ENCODE measurements around the gene CDX2.
"Not testable (repeated sequence)": the region's sequence is repeated elsewhere in the genome, so short reads cannot be mapped to it uniquely, and the experiment has no call there.

The CDX2 gene, protein sequence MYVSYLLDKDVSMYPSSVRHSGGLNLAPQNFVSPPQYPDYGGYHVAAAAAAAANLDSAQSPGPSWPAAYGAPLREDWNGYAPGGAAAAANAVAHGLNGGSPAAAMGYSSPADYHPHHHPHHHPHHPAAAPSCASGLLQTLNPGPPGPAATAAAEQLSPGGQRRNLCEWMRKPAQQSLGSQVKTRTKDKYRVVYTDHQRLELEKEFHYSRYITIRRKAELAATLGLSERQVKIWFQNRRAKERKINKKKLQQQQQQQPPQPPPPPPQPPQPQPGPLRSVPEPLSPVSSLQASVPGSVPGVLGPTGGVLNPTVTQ
- long read RNA-seq, donor 1: 0 reads
- long read RNA-seq, donor 2: 0 reads
- long read RNA-seq, donor 3: 0 reads
- long read RNA-seq, donor 4: 0 reads
- long read RNA-seq, donor 5: 0 reads
- long read RNA-seq, donor 6: 0 reads
- long read RNA-seq, donor 7: 0 reads
- long read RNA-seq, donor 8: 0 reads

DNA sequence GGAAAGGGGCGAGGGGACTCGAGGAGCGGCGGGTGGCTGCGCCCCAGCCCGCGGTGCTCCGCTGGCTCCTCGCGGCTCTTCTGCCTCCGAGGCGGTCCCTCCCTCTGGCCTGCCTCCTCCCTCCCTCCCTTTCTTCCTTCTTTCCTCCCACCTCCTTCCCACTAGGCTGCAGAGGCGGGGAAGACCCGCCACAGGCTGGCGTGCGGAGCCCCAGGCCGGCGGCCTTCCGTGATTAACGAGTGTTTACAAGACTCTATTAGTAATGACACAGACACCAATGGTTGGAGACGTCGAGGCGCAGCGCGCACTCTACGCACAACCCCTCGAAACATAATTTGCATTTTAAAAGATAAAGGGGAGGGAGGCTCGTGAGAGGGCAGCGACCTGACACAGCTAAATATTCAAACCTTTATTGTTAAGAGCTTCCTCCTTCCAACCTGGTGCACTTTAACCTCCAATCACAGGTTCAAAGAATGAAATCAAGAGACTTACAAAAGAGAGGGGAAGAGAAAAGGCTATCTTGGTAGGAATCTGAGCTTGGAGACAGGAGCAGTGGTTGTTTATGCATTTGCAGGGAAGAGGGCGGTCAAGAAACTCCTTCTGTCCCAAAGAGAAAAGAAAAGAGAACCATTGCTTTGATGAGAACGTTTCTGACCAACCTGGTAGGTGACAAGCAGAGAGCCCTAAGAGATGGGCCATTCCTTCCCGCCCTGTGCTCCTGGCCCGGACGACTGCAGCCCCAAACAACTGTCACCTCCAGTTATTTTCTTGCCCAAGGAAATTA lies at the start of gene CDX2:
CDX2 (minus strand) TSS at position 234 of the 784 bp plus-strand sequence. CDS start 309 bp downstream, outside the sequence.
- DNase-seq: no peak

DNA sequence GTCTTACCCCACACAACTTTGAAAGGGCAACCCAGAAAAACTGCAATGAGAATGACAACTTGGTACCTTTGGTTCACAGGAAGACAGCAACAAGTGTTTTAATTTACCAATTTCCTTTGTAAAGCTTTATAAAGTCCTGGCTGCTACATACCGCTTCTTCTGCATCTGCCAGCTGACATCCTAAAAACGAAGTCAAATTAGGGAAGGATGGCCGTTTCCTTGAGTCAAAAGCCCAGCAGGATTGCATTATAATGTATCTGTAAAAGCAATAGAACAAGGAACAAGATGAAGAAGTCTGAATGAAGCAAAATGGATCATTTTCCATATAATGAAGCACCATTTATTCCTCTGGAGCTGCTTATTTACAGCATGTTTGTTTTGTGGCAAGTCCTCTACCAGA lies 45.2 kb upstream of the CDX2 start:
- no peak for DNase-seq

DNA sequence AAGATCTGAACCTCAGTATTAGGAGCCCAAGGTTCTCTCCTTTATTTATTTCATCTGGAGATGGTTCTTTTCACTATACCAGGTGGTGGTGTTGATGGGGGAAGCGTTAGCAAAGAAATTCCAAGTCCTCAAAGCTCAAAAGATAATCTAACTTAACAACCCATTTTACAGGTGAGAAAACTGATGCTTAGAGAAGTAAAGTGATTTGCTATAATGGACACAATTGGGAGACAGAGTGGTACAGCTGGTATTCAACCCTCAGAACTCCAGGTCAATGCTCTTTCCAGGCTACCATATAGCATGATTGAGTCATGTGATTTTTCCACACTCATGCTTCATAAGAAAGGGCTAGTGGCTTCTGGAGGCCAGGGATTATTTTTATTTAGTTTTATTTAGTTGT lies 44.4 kb upstream of the CDX2 start:
- DNase-seq: no peak

DNA sequence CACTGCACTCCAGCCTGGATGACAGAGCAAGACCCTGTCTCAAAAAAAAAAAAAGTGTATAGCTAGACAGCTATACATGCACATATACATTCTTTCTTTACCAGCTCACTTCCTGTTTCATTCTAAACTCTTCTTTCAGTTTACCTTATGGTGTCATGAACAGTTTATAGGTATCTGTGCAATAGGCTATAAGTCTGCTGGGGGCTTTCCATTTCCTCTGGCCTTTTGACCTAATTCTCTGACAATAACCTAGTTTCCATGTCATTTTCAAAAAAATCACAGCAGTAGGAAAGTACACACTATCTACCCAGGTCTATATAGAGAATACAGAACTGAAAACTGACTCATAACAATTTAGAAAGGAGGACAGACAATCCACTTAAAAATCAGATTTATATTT lies 43.8 kb upstream of the CDX2 start:
- DNase-seq: no peak

DNA sequence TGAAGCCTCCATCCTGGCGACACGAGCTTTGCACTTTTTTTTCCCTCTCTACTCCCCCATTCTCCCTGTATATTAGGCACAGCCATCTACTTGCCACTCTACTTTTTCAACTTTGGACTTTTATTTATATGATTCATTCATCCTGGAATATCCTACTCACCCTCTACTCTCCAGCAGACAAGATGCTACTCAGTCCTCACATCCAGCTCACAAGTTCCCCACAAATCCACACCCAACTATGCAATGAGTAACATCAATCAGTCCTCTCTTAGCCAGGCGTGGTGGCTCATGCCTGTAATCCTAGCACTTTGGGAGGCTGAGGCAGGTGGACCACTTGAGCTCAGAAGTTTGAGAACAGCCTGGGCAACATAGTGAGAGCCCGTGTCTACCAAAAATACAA lies 43.3 kb upstream of the CDX2 start:
- no peak for DNase-seq

DNA sequence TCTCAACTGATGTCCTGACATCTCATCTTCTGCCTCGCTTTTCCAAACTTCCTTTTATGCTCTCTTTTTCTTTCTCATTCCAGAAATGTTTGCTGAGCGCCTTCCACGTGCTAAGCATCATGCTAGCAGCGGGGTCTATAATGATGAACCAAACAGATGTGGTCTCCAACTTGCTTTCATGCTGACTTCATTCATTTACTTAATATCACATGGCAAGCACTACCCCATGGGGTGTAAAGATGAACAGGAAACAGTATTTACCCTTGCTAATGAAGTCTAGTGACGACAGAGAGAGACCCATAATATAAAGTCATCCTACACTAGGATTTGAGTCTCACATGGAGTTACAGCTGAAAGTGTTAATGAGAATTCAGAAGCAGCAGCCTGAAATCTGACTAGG lies 40.9 kb upstream of the CDX2 start:
- no peak for DNase-seq

DNA sequence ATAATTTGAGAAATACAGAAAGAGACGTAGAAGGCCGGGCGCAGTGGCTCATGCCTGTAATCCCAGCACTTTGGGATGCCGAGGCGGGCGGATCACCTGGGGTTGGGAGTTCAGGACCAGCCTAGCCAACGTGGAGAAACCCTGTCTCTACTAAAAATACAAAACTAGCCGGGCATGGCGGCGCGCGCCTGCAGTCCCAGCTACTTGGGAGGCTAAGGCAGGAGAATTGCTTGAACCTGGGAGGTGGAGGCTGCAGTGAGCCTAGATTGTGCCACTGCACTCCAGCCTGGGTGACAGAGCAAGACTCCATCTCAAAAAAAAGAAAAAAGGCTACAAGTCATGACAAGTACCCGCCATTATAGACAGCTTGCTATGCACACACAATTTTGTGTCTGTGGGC lies 35.9 kb upstream of the CDX2 start:
- DNase-seq: not testable (repeated sequence)

DNA sequence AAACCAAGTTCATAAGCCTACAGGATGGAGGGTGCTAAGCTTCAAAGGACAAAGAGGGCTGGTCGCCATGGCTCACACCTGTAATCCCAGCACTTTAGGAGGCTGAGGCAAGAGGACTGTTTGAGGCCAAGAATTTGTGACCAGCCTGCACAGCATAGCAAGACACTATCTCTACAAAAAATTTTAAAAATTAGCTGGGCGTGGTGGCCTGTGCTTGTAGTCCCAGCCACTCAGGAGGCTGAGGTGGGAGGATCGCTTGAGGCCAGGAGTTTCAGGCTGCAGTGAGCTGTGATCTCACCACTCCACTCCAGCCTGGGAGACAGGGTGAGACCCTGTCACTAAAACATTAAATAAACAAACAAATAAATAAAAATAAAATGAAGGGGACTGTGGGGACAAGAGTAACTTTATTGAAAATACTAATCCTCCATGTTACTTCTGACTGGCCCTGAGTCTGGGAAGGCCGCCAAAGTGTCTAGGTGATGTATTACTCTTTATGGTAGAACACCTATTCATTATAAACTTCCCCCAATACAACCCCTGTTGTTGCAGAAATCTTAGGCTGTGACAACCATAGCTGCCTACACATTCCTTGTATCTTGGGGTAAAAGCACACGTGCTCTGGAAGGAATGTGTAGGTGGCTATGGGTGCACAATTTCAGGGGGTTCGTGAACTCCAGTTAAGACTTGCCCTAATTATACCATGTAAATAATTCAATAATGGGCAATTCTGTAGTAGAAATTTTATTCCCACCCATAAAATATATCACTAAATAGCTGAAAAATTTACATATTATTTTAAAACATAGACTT lies 34.0 kb upstream of the CDX2 start:
- no peak for DNase-seq

DNA sequence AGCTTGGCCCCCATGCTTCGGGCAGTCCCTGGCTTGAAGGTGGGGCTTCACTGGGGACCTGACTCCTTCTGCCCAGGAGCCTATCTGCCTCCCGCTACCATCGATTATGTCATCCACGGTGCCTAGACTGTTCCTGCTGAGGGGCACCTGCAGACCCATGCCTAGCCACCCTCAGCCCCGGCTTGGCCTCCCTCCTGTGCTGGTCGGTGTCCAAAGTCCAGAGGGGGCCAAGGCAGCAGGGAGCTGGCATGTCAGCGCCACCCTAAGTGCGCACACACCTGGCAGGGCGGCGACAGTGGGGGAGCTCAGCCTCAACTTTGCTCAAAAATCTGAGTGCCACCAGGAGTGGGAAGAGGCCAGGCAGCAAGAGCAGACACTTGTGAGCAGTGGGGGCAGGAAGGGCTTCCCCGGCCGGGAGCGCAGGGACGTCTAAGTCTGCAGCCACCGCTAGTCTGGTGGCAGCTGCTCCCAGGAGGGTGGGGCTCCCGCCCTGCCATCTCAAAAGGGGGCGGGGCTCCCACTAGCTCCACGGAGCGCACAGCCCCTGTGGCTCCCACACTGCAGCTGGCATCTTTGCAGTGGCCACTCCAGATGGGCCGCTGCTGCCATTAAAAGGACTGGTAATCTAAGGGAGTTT lies 32.8 kb upstream of the CDX2 start:
- no peak for DNase-seq

DNA sequence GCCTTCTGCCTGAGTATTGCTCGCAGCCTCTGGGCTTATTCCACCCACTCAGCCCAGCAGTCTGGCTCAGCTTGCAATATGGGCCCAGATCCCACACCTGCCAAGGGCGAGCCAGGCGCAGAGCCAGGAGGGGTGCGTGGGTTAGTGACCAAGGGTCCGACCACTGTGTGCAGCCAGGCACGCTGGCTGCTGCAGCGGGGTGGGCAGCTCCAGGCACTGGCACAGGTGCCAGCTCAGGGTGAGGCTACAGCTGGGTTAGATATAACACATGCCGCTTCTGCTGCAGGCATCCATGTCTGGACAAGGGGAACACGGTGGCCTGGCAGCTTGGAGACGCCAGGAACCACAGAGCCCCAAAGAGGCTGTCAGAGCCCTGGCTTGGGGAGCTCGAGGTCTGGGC lies 31.9 kb upstream of the CDX2 start:
- DNase-seq: no peak

DNA sequence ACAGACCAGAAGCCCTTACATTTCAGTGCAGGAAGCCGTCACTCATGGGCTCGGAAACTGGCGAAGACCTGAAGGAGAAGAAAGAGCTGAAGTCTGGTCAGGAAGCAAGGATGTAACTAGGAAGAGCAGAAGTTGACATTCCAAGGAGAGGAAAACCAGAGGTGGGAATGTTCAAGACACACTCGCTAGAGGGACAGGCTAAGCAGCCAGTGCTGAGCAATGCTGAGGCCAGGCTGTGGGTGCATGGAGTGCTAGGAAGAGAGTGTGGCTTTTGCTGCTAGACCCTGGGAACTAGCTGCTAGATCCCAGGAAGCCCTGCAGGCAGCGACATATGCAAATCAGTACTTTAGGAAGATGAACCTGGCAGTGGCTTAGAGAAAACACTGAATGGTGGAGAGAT lies 31.5 kb upstream of the CDX2 start:
- no peak for DNase-seq

DNA sequence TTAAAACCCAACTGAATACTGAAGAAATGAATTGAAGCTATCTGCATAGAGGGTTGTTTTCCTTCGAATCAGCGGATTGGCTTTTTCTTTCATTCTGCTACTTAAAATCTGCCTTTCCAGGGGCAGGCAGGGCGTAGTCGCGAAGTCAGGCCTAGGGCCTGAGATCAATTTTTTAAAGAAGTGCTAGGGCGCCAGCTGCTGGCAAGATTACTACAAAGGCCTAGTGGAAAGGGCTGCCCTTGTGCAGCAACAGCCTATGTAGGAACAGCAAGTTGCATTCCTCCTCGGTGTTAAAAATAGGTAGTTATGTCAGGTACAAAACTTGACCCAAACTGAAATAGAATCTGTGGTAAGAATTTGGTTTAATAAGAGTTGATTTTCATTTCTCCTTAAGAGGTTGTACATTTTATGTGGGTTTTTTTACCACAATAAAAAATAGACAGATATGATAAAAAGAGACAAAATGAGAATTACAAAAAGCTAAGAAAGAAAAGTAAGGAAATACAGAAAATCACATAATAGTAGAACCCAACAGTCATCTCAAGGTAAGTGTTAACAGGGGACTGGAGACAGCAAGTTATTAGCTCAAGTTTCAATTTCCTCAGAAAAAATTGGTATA lies 28.9 kb upstream of the CDX2 start:
- DNase-seq: no peak

DNA sequence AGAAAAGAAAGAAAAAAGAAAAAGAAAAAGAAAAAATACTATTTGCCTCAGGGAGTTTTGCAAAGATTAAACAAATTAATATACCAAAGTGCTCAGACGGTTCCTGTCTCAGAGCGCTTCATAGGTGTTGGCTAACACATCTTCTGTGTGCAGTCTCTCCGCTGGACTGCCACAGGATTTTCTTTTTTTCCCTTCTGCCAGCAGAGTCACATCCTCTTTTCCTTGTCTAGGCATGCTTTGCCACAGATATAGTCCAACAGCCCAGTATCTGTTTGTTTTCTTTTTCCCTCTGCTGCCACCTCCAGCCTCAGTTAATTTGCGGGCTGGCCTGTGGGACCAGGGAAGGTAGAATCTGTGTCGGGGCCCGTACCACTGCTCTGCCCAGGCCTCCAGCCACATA lies 22.8 kb upstream of the CDX2 start:
- DNase-seq: no peak

DNA sequence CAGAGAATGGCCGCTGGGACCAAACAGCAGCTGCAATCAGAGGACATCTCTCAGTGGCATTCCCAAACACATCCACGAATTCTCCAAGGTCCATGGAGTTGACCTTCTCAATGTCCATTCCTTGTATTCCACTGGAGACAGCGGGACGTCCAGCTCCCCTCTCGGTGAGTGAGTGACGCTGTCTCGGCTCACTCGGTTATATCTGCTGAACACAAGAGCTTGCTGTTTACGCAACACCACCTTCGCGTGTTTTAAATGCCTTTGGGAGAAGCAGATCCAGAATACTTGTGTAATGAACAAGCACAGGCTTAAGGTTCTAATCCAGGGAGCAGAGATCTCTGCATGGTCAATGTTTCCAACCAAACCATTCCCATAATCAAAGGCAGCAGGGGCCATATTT lies 19.4 kb upstream of the CDX2 start, which contains the start of gene URAD:
URAD (minus strand) TSS at position 174 of the 400 bp plus-strand sequence; CDS start at position 118, 56 bp downstream.
- no peak for DNase-seq

DNA sequence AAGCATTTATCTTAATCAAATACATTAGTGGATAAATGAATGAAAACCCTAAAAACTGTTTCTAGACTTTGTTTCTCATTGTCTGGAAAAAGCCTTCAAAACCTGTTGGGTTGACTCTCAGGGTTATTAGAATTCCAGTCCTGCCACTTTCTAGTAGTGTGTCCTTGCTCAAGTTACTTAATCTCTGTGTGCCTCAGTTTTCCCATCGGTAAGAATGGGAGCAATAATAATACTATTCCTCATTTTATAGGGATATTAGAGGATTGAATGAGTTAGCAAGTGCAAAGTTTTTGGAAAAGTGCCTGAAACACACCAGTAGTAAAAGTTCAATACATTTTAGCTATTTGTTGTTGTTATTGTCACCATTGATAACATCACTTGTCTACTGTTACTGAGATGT lies 16.5 kb upstream of the CDX2 start:
- no peak for DNase-seq

DNA sequence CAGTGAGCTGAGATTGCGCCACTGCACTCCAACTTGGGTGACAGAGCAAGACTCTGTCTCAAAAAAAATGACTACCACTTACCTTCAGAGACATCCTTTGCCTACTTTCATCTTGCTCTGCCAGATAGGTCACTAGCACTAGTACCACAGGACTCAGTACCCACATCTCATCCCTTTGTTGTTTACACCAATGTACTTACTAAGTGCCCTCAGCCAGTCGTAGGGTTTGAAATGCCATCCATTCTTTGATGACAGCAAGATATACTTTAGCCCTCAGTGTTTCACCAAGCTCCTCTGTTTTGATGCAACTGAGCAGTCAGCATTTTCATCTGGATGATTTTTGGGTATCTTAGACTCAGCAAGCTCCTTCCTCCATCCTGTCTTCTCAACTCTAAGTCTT lies 13.2 kb upstream of the CDX2 start:
- no peak for DNase-seq

DNA sequence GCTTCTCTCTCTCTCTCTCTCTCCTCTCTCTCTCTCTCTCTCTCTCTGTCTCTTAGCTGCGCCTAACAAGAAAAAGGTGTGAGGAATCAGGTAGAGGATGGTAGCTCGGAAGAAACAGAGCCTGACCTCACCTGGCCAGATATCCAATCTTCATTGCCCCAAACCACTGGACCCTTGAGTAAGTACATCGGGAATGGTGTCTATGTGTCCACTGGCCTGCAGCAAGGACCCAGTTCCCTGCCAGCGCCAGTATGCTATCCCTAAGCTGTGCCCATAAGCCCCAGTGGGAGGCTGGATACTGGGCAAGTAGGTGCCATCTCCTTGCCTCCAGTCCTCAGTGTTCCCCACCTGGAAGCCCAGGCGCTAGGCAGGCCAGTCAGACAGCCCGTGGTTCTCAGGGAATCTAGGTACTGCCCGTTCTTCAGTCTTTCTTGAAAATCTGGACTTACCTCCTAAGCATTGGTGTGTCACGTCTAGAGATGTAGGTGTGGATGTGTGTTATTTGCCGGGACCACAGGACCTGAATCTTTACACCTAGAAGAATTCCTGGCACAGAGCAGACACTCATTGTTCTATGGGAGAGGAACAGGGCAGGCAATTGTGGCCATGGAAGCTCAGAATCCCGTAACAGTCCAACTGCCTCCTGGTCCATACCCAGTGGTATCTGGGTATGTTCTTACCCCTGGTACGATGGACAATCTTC lies 12.0 kb upstream of the CDX2 start:
- no peak for DNase-seq

DNA sequence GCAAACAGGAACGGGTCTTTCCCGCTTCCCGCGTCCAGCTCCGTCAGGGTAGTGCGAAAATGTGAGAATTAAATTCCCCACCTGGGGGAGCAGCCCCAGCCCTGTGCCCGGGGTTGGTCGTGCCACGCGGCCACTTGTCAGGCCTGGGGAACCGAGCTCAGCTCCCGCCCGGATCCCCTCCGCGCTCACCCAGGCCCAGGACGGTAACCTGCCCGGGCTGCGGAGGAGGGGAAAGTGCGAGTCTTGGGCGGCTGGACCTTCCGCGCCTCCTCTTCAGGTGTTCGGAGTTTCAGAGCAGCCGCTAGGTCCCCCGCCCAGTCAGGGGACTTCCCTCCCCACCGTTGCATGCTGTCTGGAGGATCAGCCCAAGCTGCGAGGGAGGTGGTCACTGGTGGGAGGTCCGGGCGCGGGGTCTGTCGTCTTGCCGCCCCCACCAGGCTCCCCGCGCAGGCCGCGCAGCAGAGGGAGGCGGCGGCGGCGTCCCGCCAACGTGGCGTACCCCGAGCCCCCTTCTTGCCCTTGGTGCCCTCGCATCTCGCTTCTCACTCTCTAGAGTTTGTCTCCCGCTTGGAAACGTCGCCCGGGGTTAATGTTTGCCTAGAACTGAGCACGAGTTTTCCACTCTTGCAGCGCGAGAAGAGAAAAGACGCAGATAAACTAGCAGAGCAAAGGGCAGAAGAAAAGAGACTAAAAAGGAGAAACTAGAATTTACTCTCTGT lies 11.3 kb upstream of the CDX2 start:
- DNase-seq: peak; percentile 47

DNA sequence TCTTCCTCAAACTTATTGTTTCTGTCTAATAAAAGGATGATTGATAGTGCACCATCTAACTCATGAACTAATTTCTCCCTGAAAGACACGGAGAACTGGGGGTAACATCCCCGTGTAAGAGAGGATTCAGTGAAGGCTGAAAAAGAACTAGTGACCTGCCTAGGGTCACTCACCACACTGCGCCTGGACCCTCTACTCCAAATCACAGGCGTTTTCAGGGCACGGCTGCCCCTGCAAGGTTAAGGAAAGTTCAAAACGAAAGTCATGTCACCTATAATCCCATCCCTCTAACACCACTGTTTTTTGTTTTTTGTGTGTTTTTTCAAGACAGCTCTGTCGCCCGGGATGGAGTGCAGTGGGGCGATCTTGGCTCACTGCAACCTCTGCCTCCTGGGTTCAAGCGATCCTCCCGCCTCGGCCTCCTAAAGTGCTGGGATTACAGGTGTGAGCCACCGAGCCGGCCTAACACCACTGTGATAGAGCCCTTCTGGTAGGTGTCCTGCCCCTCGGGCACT lies 10.7 kb upstream of the CDX2 start:
- no peak for DNase-seq

DNA sequence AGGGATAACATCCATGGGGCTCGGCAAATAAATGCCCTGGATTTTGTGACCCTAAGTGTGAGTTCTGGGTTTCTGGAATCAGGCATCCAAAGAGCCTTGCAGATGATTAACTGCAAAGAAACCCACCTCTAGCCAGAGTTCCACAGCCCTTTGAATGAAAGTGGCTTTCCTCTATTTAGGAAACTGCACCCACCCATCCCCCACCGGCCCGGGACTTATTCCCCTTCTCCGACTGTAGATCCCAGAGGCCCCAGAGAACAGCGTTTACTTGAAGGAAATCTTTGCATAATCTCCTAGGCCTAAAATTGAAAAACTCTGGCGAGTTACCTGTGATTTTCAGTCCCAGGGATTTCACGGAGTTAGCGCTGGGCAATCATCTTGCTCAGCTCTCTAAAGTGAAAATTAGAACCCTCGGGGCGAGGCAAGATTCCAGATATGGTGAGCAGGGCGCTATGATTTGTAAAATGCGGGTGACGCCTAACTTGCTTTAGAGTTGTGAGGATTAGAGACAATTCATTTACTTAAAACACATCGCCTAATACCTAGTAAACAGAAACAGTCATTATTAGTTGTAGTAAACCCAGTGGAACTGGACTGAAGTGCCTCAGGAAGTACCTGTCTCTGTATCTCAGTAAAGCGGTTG lies 10.0 kb upstream of the CDX2 start:
- DNase-seq: no peak

Data from right kidney (tissue), 9 donors.